HepG2 (cell line): ENCODE results near the gene ADCYAP1R1.

Experiments used
- CHD4 ChIP-seq: fragments of 200-600 bp; sonication (generic); IDR thresholded peaks from 2 replicates; pipeline ENCODE4 v1.7.0; 2017; ENCODE audit warnings: mild to moderate bottlenecking, low read length, borderline replicate concordance
- KDM1A ChIP-seq: IDR thresholded peaks from 2 replicates; pipeline ENCODE4 v1.6.1; 2016; ENCODE audit warnings: missing compliant biosample characterization
- POLR2G ChIP-seq: fragments of 200-400 bp; formaldehyde crosslinking; IDR thresholded peaks from 2 replicates; pipeline ENCODE4 v1.6.1; 2018; ENCODE audit warnings: mild to moderate bottlenecking, low read depth, low read length, moderate library complexity

GRCh38 chr7:31066516-31067130, 14.5 kb downstream of the ADCYAP1R1 start:
- TF ChIP-seq POLR2G = no peak
- no peak for TF ChIP-seq KDM1A (CRISPR knock-in tag)
- TF ChIP-seq CHD4 = no peak
